ENCODE measurements around the gene CAMK1D. TPM values are rescaled to one million over a fixed set of nuclear protein-coding genes. Genes with fewer than 3 reads are reported as not detected.

CAMK1D gene
- total and polyA plus RNA-seq, 2 of the 8 experiments (the other 6 are each of a cell fraction or from before 2014, with no cell fraction given) = 3.5 to 10.6 TPM

DNA sequence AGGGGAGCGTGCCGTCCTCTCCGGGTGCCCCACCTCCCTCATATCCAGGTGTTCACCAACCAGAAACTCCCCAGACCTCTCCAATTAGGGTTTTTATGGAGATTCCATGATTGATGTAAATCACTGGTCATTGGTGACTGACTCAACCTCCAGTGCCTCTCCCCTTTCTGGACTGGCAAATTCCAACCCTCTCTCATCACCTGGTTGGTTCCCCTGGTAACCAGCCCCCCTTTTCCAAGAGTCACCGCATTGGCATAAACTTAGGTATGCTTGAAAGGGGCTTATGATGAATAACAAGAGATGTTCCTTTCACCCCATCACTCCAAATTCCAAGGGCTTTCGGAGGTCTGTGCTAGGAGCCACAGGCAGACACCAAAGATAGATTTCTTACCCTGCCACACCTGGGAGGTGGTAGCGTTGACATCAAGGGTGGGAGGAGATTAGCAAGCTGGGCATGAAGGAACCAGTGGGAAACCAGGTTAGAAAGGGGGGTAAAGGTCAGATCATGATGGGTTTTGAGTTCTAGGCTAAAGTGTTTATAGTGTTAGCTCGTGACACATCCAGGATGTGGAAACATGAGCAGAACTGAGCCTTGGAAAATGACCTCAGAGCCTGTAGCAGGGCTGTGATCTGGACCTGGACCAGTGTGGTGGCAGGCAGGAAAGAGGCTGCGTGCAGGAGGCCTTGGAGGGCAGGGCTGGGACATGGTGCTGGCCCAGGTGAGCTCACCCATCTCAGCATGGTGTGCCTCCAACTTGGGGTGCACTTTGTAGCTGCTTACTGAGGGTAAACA is 45.1 kb downstream of the CAMK1D start (continued):
- TF ChIP-seq, protein P1, sequence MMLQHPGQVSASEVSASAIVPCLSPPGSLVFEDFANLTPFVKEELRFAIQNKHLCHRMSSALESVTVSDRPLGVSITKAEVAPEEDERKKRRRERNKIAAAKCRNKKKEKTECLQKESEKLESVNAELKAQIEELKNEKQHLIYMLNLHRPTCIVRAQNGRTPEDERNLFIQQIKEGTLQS (IDR thresholded peaks at IDR 0.05; ENCODE audit: insufficient read depth, low read depth, low read length) = no peak
- TF ChIP-seq NRF1 (IDR thresholded peaks at IDR 0.05; ENCODE audit: low read depth, low read length) = no peak

Data from H1 (cell line).